Measurements from ENCODE around the gene ASB6.
"Not testable (repeated sequence)": the region's sequence is repeated elsewhere in the genome, so short reads cannot be mapped to it uniquely, and the experiment has no call there.

ASB6 gene

GRCh38 chr9:129666575-129666974 is 24.6 kb upstream of the ASB6 start:
- DNase-seq = no peak

GRCh38 chr9:129665814-129666520 is 24.0 kb upstream of the ASB6 start:
- DNase-seq = no peak

- DNase-seq = no peak
Measured at GRCh38 chr9:129665389-129665775, 23.4 kb upstream of the ASB6 start, which contains the start of gene PRRX2. TSS of gene PRRX2 (plus strand) at chr9:129665647. CDS start at chr9:129665868, 221 bp downstream.

DNA sequence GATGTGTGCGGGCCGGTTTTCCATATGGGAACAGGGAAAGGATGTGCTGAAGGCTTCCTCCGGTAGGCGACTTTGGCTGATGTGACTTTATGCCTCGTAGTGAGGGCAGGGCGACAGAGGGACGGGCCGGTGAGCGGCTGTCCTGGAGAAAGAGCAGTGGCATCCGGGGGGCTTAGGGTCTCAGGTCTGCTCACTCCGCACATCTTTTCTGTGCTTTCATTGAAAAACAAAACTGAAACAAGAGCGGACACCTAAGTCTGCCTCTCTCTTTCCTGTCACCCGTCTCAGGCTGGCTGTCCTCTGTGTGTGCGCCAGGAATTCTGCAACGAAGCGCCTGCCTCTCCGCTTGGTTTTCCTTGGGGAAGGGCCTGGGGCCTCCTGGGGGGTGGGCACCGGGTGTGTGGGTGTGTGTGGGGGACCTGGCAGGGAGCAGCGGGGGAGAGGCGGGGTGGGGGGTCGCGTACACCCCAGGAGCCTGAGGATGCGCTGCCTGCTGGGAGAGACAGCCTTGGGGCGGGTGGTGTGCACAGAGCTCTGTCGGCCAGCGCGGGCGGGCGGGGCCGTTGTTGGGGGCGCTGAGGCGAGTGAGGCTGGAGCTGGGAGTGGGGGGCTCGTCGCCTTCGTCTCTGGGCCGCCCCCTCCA is 22.9 kb upstream of the ASB6 start:
- no peak for DNase-seq

- not testable (repeated sequence) for DNase-seq
Measured at GRCh38 chr9:129662239-129662638, 20.3 kb upstream of the ASB6 start.

- DNase-seq = no peak
Measured at GRCh38 chr9:129661029-129661428, 19.1 kb upstream of the ASB6 start.

- no peak for DNase-seq
Measured at GRCh38 chr9:129656795-129657390, 14.9 kb upstream of the ASB6 start.

DNA sequence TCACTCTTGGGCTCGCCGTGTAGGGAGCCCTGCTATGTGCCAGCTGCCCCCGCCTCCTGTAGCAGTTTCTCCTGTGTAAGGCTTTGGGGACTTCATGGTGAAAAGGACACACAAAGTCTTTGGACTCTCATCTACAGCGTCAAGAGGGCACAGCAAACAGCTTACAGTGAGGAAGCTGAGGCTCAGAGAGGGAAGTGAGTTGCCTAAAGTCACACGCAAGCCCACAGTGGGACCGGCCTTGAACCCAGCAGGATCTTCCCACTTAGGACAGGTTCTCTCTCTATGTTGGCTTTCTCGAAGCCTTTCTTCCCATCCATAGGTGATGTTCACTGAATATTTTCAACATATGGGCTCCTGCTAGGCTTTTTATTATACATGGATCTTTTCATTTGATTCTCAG is 13.7 kb upstream of the ASB6 start:
- DNase-seq = no peak

DNA sequence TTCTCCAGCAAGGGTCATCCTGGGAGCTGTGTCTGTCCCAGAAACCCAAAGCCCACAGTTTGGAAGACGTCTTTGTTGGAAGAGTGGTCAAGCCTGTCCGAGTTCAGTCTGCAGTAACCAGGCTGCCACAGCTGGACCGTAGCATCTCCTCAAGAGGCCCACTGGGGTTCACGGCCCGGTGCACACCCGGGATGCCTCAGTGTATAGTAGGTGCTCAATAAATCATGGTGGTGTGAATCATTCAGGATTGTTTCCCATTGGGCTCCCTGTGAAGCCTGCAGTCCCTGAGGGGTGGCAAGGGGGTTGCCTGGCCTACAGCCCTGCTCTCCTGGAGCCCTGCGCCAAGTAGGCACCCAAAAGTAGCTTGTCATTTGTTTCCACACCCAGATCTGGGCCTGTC is 13.2 kb upstream of the ASB6 start:
- DNase-seq = no peak

DNA sequence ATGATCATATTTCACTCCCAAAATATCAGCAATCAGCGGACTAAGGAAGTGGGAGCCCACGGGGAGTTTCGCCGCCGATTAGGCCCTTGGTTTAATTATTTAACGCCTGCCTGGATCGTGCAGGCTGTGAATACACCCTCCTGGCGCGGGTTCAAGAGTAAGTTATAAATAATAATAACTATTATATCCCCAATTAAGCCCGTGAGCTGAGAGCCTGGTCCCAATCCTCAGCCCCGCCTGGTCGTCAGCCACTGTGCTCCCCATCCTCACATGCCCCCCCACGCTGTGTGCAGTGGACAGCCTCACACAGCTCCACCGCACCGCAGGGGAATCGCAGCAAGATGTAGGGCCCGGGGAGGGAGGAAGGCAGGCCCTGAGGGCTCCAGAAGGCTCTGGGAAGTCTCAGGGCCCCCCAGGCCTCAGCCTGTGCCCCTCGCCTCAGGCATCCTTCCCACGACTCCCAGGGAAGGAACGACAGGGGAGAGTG is 12.6 kb upstream of the ASB6 start:
- no peak for DNase-seq

GRCh38 chr9:129653823-129654553 is 12.0 kb upstream of the ASB6 start:
- no peak for DNase-seq

DNA sequence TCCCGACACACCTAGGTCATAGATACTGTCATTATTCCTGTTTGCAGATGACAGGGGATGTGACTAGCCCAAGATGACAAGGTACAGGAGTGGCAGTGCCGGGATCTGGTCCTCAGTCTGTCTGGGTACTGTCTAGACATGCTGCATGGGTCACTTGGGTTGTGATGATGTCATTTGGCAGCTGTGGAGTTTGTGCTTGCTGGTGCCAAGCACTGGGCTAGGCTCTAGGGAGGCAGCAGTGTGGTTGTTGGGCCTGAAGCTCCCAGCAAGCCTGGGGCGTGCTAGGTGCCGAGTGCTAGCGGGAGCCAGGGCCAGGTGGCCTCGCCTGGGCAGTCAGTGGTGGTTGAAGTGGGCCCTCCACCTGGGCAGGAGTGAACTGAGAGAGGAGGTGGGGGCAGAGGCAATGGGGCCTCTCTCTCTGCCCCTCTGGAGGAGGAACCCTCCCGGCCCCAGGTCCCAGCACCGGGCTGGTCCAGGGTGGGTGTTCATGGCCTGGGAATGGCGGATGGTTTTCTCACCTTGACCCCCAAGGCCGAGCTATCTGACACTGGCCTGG is 8.8 kb upstream of the ASB6 start:
- DNase-seq = no peak

- no peak for DNase-seq
Measured at GRCh38 chr9:129649726-129650679, 8.1 kb upstream of the ASB6 start.

- DNase-seq = no peak
Measured at GRCh38 chr9:129648764-129649115, 6.8 kb upstream of the ASB6 start.

DNA sequence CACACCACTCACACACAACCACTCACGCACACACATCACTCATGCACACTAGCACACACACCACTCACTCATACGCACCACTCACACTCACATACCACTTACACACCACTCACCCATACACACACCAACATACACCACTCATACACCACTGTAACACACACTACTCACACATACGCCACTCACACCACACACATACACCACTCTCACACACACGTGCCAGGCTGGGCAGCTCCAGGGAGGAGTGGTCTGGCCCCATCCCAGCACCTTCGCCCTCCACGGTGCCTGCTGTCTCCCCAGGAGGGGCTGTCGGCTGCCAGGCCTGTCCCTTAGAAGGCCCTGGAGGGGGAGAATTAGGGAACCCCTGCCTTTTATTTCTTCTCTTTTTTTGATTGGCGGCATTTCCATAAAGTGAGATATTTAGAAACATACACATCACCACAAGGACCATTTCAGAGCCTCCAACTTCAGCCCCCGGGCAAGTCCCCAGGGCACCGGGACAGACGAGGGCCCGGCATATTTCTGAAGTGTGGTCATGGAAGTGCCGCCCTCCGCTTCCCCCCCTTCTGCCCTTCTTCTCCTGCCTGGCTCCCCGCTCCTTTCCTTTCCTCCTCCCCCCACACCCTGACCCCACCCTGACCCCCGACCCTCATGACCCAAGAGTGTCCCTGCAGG is 6.3 kb upstream of the ASB6 start:
- no peak for DNase-seq

GRCh38 chr9:129647635-129648034 is 5.7 kb upstream of the ASB6 start:
- no peak for DNase-seq

DNA sequence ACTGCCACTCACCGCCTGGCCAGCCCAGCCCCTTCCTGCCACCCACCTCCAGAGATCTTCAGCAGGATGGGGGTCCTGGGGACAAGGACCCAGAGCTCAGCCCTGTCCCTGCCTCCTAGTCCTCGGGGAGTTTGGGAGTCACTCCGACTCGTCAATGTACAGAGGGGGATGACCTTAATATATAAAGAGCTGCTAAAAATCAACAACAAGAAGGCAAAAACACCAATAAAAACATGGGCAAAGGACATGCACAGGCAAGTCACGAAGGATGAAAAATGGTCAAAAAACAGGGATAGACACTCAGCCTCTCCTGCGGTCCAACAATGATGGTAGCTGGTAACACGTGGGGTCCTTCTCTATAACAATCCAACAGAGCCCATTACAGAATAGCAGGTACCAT is 4.7 kb upstream of the ASB6 start:
- no peak for DNase-seq

DNA sequence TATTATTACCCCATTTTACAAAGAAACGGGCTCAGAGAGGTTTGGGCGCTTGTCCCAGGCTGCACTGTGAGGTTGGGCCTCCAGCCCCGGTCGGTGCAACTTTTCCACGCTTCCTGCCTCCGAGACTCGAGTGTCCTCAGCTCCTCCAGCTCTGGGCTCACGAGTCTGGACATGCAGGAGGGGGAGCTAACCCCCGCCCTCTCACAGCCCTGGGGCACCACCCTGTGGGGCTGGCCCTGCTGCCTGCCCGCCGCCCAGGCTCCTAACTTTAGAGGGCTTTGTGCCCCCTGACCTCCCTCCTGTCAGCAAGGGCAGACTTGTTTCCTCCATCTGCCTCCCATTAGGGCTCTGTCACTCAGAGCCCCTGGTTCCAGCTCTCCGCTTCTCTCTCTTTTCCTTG is 4.3 kb upstream of the ASB6 start:
- DNase-seq = no peak

DNA sequence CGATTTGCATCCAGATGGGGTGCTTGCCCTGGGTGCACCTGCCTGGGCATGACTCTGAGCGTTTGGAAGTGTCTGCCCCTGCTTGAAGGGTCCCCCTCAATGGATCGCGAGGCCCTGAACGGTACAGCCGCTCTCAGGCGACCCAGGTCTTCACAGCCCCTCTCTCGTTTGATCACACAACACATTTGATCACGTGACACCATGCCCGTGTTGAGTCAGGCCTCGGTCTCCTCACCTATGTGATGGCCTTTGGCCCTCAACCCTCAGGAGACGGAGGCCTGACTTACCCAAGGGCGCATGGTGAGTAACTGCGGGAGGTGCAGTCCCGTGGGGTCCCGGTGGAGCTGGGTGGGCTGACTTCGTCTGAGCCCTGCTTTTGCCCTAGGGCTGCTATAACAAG is 3.0 kb upstream of the ASB6 start:
- no peak for DNase-seq

DNA sequence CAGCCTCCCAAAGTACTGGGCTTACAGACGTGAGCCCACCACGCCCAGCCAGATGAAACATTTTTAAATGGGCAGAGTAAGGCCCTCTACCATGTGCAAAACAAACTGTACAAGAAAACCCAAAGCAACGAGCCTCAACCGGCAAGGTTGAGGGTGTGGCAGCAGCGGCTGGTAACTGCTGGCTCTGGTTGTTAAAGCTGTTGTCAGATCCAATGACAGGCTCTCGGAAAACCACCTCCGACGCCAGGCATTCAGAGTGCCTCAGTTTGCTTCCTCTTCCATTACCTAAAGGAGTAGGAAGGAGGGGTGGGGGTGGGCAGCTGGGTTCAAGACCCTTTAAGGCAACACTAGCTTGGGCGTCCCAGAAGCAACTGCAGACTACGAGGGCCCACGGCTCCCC is 2.4 kb upstream of the ASB6 start:
- no peak for DNase-seq

DNA sequence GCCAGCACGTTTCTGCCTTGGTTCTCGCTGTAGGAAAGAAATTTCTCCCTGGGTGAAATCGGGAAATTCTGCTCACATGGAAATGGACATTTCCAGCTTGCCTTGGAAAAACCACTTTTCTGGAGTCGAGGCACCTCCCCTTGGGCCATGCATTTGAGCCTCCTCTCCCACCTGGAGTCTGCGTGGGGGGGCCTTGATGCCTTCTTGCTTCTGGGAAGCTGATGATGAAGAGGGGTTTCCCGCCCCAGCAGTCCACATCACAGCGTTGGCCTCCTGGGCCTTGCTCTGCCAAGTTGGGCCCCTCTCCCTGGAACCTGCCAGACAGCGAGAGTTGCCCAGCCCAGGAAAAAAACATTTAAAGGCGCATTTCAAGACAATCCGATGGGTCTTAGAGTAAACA is 1.8 kb upstream of the ASB6 start:
- no peak for DNase-seq

Measured in NCI-H1694 treated with DMSO at 0.1 percent for 48 hours (cell line).